Esophagus squamous epithelium (tissue), 5 donors: ENCODE results near the gene PSKH1. TPM values are rescaled to one million over a fixed set of nuclear protein-coding genes. Genes with fewer than 3 reads are reported as not detected.

Experiments
- DNase-seq: peaks from one replicate; lab custom pipeline; 2025; lab: John Stamatoyannopoulos, UW
- H3K27ac ChIP-seq, 4 donors: fragments of 200-600 bp; sonication (generic); one replicate each; pipeline ENCODE4 v1.5.1; 2016 to 2019; ENCODE audit warnings: mild to moderate bottlenecking in 1 of 4
- H3K27me3 ChIP-seq, 4 donors: fragments of 200-600 bp; sonication (generic); 1 replicate in 3 of 4; 2 replicates in 1 of 4; pipeline versions ENCODE4 v1.5.1 to v1.6.0; 2017 to 2021; ENCODE audit warnings: antibody characterized with exemption in 1 of 4
- H3K36me3 ChIP-seq, 3 donors: fragments of 200-600 bp; sonication (generic); one replicate each; pipeline ENCODE4 v1.5.1; 2016 to 2019
- H3K4me1 ChIP-seq, 3 donors: fragments of 200-600 bp; sonication (generic); one replicate each; pipeline ENCODE4 v1.5.1; 2017 to 2019
- H3K4me3 ChIP-seq, 4 donors: fragments of 200-600 bp; sonication (generic); 1 replicate in 3 of 4; 2 replicates in 1 of 4; pipeline ENCODE4 v1.5.1; 2016 to 2019; ENCODE audit warnings: mild to moderate bottlenecking in 2 of 4, moderate library complexity in 1 of 4
- H3K9me3 ChIP-seq, 3 donors: fragments of 200-600 bp; sonication (generic); one replicate each; pipeline ENCODE4 v1.5.1; 2016 to 2019
- POLR2A ChIP-seq, 4 donors: fragments of 450-650 bp; IDR thresholded peaks; one replicate each; pipeline ENCODE4 v1.6.1; 2017; ENCODE audit warnings: antibody characterized with exemption in 4 of 4, mild to moderate bottlenecking in 4 of 4, moderate library complexity in 3 of 4
- WGBS, 2 donors: methylation state at CpG; one replicate each; pipeline ENCODE4 v1.1.5; 2018; 5-methylcytosine and 5-hydroxymethylcytosine counted together
- intact Hi-C: fragments of 100-400 bp; cut with DNase I; formaldehyde crosslinking; loops from one replicate; pipeline ENCODE4 v1.15.0; 2022
- total RNA-seq, 4 donors: library from RNA; depleted of rRNA; stranded (reverse); fragments of >200 nt; gene quantifications; one replicate each; pipeline ENCODE4 v1.1.0, GENCODE V29; 2016
- TF ChIP-seq, protein P1 (sequence below), 6 experiments: fragments of 450-650 bp in 4 of 6; fragments of 200-600 bp in 2 of 6; sonication (generic) in 2 of 6; IDR thresholded peaks; one replicate each; pipeline ENCODE4 v1.5.1; 2016 to 2019; ENCODE audit warnings: antibody characterized with exemption in 6 of 6, mild to moderate bottlenecking in 4 of 6, moderate library complexity in 4 of 6
- donor health status: DM: yes; HTN: yes; CAD: no.

Gene PSKH1
- total RNA-seq, 4 donors from 2014 or later = 8.5 to 18.3 (median 13.8) TPM

DNA sequence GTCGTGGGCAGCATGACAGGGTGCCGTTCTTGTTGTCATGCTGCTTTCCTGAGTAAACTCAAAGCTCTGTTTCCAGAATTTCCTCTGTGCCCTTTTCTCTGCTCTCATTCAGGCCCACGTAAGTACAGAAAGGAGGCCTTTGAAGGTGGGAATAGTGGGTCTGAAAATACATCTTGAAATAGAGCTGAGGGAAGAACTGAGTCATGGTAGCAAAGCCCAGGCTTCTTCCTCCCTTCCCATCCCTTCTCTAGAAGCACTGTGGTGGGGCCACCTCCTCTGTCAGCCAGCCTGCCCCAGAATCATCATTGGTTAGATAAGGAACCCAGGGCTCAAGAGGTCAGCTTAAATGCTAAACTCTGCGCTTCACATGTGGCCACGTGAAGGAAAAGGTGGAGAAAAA lies 29.2 kb downstream of the PSKH1 start:
- no peak for DNase-seq
- intact Hi-C loops = loop anchor here (5.0 kb wide), 1 partner anchor 40 kb away; the partner anchor contains the start of gene NRN1L
- 50 to 64% methylated on average over 3 to 5 of the region's 5 CpGs for WGBS, 2 donors
- Histone ChIP-seq H3K9me3 (no peaks in the 10 kb centered on the region), H3K27ac (peak overlapping the region in 1 of 4 donors; percentile 32), H3K27me3 (no peaks in the 10 kb centered on the region), H3K4me1 (peaks cover 9 to 84% (median 21%) of the 10 kb centered on the region in 3 donors), H3K4me3 (no peak overlapping the region), H3K36me3 (peaks cover 0 to 49% (median under 1%) of the 10 kb centered on the region in 3 donors)
- no peak for TF ChIP-seq POLR2A (IDR thresholded peaks at IDR 0.05)
- TF ChIP-seq, protein P1, sequence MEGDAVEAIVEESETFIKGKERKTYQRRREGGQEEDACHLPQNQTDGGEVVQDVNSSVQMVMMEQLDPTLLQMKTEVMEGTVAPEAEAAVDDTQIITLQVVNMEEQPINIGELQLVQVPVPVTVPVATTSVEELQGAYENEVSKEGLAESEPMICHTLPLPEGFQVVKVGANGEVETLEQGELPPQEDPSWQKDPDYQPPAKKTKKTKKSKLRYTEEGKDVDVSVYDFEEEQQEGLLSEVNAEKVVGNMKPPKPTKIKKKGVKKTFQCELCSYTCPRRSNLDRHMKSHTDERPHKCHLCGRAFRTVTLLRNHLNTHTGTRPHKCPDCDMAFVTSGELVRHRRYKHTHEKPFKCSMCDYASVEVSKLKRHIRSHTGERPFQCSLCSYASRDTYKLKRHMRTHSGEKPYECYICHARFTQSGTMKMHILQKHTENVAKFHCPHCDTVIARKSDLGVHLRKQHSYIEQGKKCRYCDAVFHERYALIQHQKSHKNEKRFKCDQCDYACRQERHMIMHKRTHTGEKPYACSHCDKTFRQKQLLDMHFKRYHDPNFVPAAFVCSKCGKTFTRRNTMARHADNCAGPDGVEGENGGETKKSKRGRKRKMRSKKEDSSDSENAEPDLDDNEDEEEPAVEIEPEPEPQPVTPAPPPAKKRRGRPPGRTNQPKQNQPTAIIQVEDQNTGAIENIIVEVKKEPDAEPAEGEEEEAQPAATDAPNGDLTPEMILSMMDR (IDR thresholded peaks at IDR 0.05) = no peak

DNA sequence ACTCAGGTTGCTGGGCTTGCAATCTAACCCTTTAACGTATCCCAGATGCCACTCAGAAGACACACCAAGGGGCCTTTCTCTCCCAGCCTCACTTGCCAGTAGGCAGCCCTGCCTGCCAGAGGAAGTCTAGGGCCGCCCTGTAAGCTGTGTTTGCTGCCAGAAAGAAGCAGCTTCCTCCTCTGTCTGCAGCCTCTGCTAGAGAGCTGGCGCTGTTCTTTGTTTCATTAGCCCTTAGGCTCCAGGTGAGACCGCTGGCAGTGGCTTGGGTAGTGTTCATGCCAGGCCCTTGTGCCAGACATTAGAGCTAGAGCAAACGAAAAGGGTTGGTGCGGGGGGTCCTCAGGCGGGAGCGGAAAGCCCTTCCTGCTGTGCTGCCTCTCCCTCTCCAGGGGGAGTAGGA lies 29.7 kb downstream of the PSKH1 start:
- no peak for DNase-seq
- intact Hi-C loops = loop anchor here (5.0 kb wide), 1 partner anchor 40 kb away; the partner anchor contains the start of gene NRN1L
- peak overlapping the region in 2 of 4 donors; percentile 6 to 32 for H3K27ac ChIP-seq

DNA sequence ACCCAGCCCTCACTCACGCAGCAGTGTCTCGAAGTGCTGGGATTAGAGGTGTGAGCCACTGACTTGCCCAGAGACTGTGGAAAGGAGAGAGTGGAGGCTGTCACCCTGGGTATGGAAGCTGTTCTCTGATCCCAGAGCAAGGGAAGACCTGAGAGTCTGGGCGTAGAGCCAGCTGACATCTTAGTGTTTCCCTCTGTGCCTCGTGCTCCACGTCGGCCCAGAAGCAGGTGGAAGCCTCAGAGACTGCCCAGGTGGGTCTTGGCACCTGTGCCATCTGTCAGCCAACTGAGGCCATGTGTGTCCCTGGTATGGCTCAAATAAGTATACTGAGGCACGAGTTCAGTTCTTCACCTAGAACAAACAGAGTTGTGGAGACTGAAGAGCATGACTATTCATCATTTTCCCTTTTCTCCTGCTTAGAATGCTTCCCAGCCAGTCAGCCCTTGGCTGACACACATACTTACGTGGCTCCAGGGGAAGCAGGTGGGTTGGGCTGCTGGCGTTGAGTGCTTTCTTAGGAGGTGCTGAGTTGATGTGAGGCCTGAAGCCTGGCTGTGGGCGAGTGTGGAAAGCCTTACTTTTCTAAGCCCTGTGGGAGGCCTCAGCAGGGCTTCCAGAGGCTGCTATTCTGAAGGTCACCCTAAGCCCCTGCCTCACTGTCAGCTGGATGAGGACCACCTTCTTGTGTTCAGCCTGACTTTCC lies 30.5 kb downstream of the PSKH1 start:
- peaks cover 0 to 49% (median 13%) of the 10 kb centered on the region in 3 donors for H3K36me3 ChIP-seq
- TF ChIP-seq, protein P1 (IDR thresholded peaks at IDR 0.05) = no peak
- TF ChIP-seq POLR2A (IDR thresholded peaks at IDR 0.05) = no peak
- H3K27ac ChIP-seq = peak overlapping the region in 2 of 4 donors; percentile 6 to 32
- no peak for DNase-seq
- H3K4me1 ChIP-seq = peaks cover 9 to 75% (median 16%) of the 10 kb centered on the region in 3 donors
- H3K27me3 ChIP-seq = no peaks in the 10 kb centered on the region
- no peaks in the 10 kb centered on the region for H3K9me3 ChIP-seq
- intact Hi-C loops = loop anchor here (5.0 kb wide), 1 partner anchor 41 kb away; the partner anchor contains the start of gene NRN1L
- WGBS, 2 donors = 46 to 70% methylated on average over 2 to 8 of the region's 10 CpGs
- no peak overlapping the region for H3K4me3 ChIP-seq

More for the DNA sequence above, 29.7 kb downstream of the PSKH1 start:
- WGBS, 2 donors = 30 to 61% methylated on average over 2 to 3 of the region's 8 CpGs
- Histone ChIP-seq H3K4me3 (no peak overlapping the region), H3K27me3 (no peaks in the 10 kb centered on the region), H3K4me1 (peaks cover 9 to 78% (median 17%) of the 10 kb centered on the region in 3 donors), H3K36me3 (peaks cover 0 to 49% (median 5%) of the 10 kb centered on the region in 3 donors), H3K9me3 (no peaks in the 10 kb centered on the region)
- TF ChIP-seq, protein P1 (IDR thresholded peaks at IDR 0.05) = peak in 2 of 6 experiments; percentile 14 to 19
- no peak for TF ChIP-seq POLR2A (IDR thresholded peaks at IDR 0.05)

DNA sequence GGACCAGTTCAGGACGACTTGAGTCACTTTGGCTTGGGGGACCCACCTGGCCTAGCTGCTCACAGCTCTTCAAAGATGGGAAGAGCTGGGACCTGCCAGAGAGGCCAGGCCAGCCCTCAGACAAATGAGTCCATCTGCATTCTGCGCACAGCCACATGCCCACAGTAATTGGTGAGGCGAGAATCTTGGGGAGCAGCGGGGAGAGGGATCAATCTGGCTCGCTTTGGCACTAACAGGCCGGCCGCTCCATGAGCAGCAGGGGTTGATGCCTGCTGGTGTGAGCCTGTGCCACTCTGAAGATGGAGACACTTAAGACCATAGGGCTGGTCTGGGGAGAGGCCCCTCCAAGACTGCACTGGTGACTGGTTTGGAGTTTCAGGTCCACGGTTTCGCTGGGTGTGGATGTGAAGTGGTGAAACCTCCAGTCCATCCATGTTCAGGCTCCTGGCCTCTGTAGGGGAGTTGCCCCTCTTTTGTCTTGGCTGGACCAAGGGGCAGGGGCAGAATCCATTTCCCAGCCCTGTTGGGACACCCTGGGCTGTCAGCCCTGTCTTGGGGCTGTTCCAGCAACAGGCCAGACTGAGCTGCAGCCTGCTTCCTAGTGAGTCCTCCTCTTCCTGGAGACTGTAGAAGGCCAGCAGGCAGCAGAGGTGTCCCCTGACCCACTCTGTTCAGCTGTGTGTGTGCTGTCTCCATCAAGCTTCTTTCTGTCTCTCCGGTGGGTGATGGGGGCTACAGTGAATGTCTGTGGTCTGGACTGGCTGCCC lies 31.3 kb downstream of the PSKH1 start:
- H3K9me3 ChIP-seq = no peaks in the 10 kb centered on the region
- no peak overlapping the region for H3K4me3 ChIP-seq
- DNase-seq = no peak
- H3K27ac ChIP-seq = no peak overlapping the region
- no peaks in the 10 kb centered on the region for H3K27me3 ChIP-seq
- intact Hi-C loops = loop anchor here (5.0 kb wide), 1 partner anchor 42 kb away; the partner anchor contains the start of gene NRN1L
- TF ChIP-seq, protein P1 (IDR thresholded peaks at IDR 0.05) = no peak
- TF ChIP-seq POLR2A (IDR thresholded peaks at IDR 0.05) = no peak
- 44 to 80% methylated on average over 1 to 2 of the region's 10 CpGs for WGBS, 2 donors
- H3K4me1 ChIP-seq = peaks cover 9 to 70% (median 16%) of the 10 kb centered on the region in 3 donors
- peaks cover 0 to 49% (median 15%) of the 10 kb centered on the region in 3 donors for H3K36me3 ChIP-seq
